Measurements from ENCODE around the gene PRPS1. TPM values are rescaled to one million over a fixed set of nuclear protein-coding genes. Genes with fewer than 3 reads are reported as not detected.
"Not testable (repeated sequence)": the region's sequence is repeated elsewhere in the genome, so short reads cannot be mapped to it uniquely, and the experiment has no call there.

Gene PRPS1
- total RNA-seq, 1 experiment from 2014 or later: 87.3 TPM

DNA sequence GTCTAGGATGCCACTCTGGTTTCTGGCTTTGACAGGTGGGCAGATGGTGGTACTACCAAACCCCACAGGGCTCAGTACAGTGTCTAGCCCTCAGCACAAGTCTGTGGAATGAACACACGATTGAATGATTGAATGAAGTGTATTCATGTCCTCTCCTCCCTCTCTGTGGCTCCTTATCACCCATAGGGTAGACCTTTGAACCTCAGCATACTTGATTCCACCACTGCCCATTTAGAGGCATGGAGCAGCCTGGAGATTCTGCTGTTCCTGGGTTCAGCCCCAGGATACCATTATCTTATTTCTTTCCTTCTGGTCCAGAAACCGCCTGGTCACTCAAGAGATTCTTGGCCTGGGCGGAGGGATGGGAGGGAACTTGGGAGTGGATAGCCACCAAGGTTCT lies 53.9 kb downstream of the PRPS1 start:
- no peaks in the 10 kb centered on the region for H3K9me3 ChIP-seq (ENCODE audit: low read depth, low read length, poor library complexity, severe bottlenecking)
- no peak for TF ChIP-seq EZH2 (IDR thresholded peaks at IDR 0.05; ENCODE audit: borderline replicate concordance, low read depth, low read length, poor library complexity, severe bottlenecking)
- TF ChIP-seq, protein P1, sequence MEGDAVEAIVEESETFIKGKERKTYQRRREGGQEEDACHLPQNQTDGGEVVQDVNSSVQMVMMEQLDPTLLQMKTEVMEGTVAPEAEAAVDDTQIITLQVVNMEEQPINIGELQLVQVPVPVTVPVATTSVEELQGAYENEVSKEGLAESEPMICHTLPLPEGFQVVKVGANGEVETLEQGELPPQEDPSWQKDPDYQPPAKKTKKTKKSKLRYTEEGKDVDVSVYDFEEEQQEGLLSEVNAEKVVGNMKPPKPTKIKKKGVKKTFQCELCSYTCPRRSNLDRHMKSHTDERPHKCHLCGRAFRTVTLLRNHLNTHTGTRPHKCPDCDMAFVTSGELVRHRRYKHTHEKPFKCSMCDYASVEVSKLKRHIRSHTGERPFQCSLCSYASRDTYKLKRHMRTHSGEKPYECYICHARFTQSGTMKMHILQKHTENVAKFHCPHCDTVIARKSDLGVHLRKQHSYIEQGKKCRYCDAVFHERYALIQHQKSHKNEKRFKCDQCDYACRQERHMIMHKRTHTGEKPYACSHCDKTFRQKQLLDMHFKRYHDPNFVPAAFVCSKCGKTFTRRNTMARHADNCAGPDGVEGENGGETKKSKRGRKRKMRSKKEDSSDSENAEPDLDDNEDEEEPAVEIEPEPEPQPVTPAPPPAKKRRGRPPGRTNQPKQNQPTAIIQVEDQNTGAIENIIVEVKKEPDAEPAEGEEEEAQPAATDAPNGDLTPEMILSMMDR (conservative IDR thresholded peaks at IDR 0.05; ENCODE audit: low read depth, low read length): no peak
- BruUV-seq (replicated peaks): no TSS peak
- H3K4me3 ChIP-seq (ENCODE audit: low read depth, low read length, poor library complexity, severe bottlenecking): no peak overlapping the region
- H3K27ac ChIP-seq (ENCODE audit: low read depth, low read length, poor library complexity, severe bottlenecking): no peak overlapping the region
- H3K27me3 ChIP-seq (replicated peaks; ENCODE audit: insufficient read depth, low read depth, low read length, poor library complexity): no peaks in the 10 kb centered on the region
- H3K4me1 ChIP-seq (ENCODE audit: insufficient read depth, low read length, poor library complexity, severe bottlenecking): no peaks in the 10 kb centered on the region
- POLR2A ChIA-PET (ENCODE audit: low non-redundant PET): no interaction called here
- CTCF ChIA-PET: interaction anchor here (0.5 kb wide), 1 partner anchor 10 kb away, joined by 3 read pairs; no protein-coding TSS in a partner anchor
- DNase-seq (ENCODE audit: low spot score): no peak
- intact Hi-C loops (cut with micrococcal nuclease; ENCODE audit: unreplicated experiment): no loop called here
- no peaks in the 10 kb centered on the region for H3K36me3 ChIP-seq (ENCODE audit: insufficient read depth, low read length, poor library complexity, severe bottlenecking)

DNA sequence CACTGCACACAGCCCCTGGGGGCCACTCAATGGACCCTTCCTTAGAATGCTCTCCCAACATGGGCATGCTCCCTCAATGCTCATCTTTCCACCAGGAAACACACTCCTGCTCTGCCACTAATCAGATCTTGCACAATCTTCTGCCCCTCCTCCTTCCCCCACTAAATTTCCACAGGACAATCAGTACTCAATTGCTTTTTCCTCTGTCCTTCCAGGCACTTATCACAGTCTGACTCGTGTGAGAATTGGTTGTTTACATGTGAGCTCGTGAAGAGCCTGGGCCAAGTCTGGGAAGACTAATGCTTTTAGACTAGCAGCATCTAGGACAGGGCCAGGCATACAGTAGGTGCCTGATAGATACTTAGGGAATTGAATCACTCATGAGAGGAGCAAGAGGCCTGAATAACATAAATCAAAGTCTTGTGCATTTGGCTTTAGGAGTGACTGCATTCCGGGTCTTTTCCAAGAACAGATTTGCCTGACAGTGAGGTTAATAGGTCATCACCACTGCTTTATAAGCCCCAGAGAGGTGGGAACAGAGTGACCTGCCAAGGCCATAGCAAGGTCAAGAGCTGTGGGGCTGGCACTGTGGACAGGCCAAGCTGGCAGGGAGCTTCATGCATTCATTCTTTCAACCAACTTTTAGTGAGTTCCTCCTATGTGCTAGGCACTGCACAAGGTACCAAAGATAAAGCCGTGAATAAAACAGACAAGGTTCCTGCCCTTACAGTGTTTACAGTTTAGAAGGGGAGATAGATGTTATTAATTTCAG lies 55.0 kb downstream of the PRPS1 start:
- no TSS peak for BruUV-seq (replicated peaks)
- H3K27me3 ChIP-seq (replicated peaks; ENCODE audit: insufficient read depth, low read depth, low read length, poor library complexity): no peaks in the 10 kb centered on the region
- no peak overlapping the region for H3K27ac ChIP-seq (ENCODE audit: low read depth, low read length, poor library complexity, severe bottlenecking)
- no peaks in the 10 kb centered on the region for H3K9me3 ChIP-seq (ENCODE audit: low read depth, low read length, poor library complexity, severe bottlenecking)
- TF ChIP-seq EZH2 (IDR thresholded peaks at IDR 0.05; ENCODE audit: borderline replicate concordance, low read depth, low read length, poor library complexity, severe bottlenecking): no peak
- H3K4me1 ChIP-seq (ENCODE audit: insufficient read depth, low read length, poor library complexity, severe bottlenecking): no peaks in the 10 kb centered on the region
- H3K4me3 ChIP-seq (ENCODE audit: low read depth, low read length, poor library complexity, severe bottlenecking): no peak overlapping the region
- intact Hi-C loops (cut with micrococcal nuclease; ENCODE audit: unreplicated experiment): no loop called here
- DNase-seq (ENCODE audit: low spot score): no peak
- ChIA-PET CTCF (no interaction called here), POLR2A (ENCODE audit: low non-redundant PET) (no interaction called here)
- no peaks in the 10 kb centered on the region for H3K36me3 ChIP-seq (ENCODE audit: insufficient read depth, low read length, poor library complexity, severe bottlenecking)

DNA sequence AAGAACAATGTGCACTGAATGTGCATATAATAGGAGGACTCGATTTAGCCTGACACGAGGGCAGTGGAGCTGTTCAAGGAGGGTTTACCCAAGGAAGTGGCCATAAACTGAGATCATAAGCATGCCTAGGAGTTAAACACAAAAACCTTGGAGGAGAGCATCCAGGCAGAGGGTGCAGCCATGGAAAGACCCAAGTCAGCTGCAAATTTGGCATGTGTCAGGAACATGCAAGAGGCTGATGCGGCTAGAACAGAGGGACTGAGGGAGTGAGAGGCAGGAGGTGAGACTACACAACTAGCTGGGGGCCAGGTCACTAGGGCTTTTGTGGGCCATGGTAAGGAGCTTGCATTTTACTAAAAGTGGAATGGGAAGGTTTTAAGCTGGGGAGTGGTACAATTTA lies 55.6 kb downstream of the PRPS1 start:
- ChIA-PET POLR2A (ENCODE audit: low non-redundant PET) (no interaction called here), CTCF (no interaction called here)
- Histone ChIP-seq H3K27me3 (replicated peaks; ENCODE audit: insufficient read depth, low read depth, low read length, poor library complexity) (no peaks in the 10 kb centered on the region), H3K36me3 (ENCODE audit: insufficient read depth, low read length, poor library complexity, severe bottlenecking) (no peaks in the 10 kb centered on the region), H3K4me1 (ENCODE audit: insufficient read depth, low read length, poor library complexity, severe bottlenecking) (no peaks in the 10 kb centered on the region), H3K9me3 (ENCODE audit: low read depth, low read length, poor library complexity, severe bottlenecking) (no peaks in the 10 kb centered on the region), H3K27ac (ENCODE audit: low read depth, low read length, poor library complexity, severe bottlenecking) (no peak overlapping the region), H3K4me3 (ENCODE audit: low read depth, low read length, poor library complexity, severe bottlenecking) (no peak overlapping the region)
- no peak for DNase-seq (ENCODE audit: low spot score)
- TF ChIP-seq EZH2 (IDR thresholded peaks at IDR 0.05; ENCODE audit: borderline replicate concordance, low read depth, low read length, poor library complexity, severe bottlenecking): no peak
- TF ChIP-seq, protein P1 (conservative IDR thresholded peaks at IDR 0.05; ENCODE audit: low read depth, low read length): no peak
- intact Hi-C loops (cut with micrococcal nuclease; ENCODE audit: unreplicated experiment): no loop called here
- no TSS peak for BruUV-seq (replicated peaks)

DNA sequence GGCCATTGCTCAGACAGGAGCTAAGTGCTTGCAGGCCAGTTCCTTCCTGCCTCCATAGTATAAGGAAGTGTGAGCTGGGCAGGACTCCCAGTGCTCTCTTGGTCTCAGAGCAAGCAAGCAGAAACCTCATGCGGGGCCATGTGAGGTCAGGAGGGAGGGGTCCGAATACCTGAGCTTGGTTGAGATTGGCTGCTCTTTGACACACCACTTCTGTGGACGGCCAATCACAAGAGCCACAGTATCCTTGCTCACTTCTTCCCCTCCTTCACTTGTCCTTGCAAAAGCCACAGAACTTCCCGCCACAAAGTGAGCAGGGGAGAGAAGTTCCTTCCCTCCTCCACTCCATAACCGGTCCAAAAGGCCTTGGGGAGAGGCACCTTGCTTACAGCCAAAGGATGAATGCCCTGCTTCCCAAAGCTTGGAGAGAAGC lies 56.7 kb downstream of the PRPS1 start:
- CTCF ChIA-PET: interaction anchor here (0.6 kb wide), 1 partner anchor 146 kb away, joined by 3 read pairs; no protein-coding TSS in a partner anchor
- Histone ChIP-seq H3K27me3 (replicated peaks; ENCODE audit: insufficient read depth, low read depth, low read length, poor library complexity) (no peaks in the 10 kb centered on the region), H3K4me3 (ENCODE audit: low read depth, low read length, poor library complexity, severe bottlenecking) (no peak overlapping the region), H3K27ac (ENCODE audit: low read depth, low read length, poor library complexity, severe bottlenecking) (no peak overlapping the region), H3K36me3 (ENCODE audit: insufficient read depth, low read length, poor library complexity, severe bottlenecking) (no peaks in the 10 kb centered on the region), H3K9me3 (ENCODE audit: low read depth, low read length, poor library complexity, severe bottlenecking) (no peaks in the 10 kb centered on the region), H3K4me1 (ENCODE audit: insufficient read depth, low read length, poor library complexity, severe bottlenecking) (no peaks in the 10 kb centered on the region)
- DNase-seq (ENCODE audit: low spot score): no peak
- BruUV-seq (replicated peaks): no TSS peak
- POLR2A ChIA-PET (ENCODE audit: low non-redundant PET): no interaction called here
- intact Hi-C loops (cut with micrococcal nuclease; ENCODE audit: unreplicated experiment): no loop called here
- no peak for TF ChIP-seq EZH2 (IDR thresholded peaks at IDR 0.05; ENCODE audit: borderline replicate concordance, low read depth, low read length, poor library complexity, severe bottlenecking)
- TF ChIP-seq, protein P1 (conservative IDR thresholded peaks at IDR 0.05; ENCODE audit: low read depth, low read length): no peak

DNA sequence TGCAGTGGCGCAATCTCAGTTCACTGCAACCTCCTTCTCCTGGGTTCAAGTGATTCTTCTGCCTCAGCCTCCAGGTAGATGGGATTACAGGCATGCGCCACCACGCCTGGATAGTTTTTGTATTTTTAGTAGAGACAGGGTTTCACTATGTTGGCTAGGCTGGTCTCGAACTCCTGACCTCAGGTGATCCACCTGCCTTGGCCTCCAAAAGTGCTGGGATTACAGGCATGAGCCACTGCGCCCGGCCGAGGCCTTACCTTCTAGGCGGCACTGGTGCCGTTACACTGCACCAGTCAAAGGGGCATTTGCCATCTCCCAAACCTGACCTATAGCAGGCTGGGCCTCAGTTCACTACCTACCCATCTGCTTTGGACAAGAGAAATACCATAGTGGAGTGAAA lies 57.3 kb downstream of the PRPS1 start:
- H3K4me1 ChIP-seq (ENCODE audit: insufficient read depth, low read length, poor library complexity, severe bottlenecking); intact Hi-C loops (cut with micrococcal nuclease; ENCODE audit: unreplicated experiment); H3K27ac ChIP-seq (ENCODE audit: low read depth, low read length, poor library complexity, severe bottlenecking); CTCF ChIA-PET; POLR2A ChIA-PET (ENCODE audit: low non-redundant PET); H3K36me3 ChIP-seq (ENCODE audit: insufficient read depth, low read length, poor library complexity, severe bottlenecking); H3K4me3 ChIP-seq (ENCODE audit: low read depth, low read length, poor library complexity, severe bottlenecking); DNase-seq (ENCODE audit: low spot score); BruUV-seq (replicated peaks); H3K27me3 ChIP-seq (replicated peaks; ENCODE audit: insufficient read depth, low read depth, low read length, poor library complexity); H3K9me3 ChIP-seq (ENCODE audit: low read depth, low read length, poor library complexity, severe bottlenecking): not testable (repeated sequence)

Data from A673 (cell line).